OCI-LY3 (cell line): ENCODE data around the gene WDFY4.

Source experiments
- CTCF ChIP-seq: fragments of 200-600, 300-600 bp; sonication (generic); IDR thresholded peaks from 2 replicates; pipeline ENCODE4 v1.5.1; 2014; ENCODE audit warnings: antibody characterized with exemption, low read length, low read depth
- EZH2phosphoT487 ChIP-seq: fragments of 200-600 bp; shearing (Covaris generic); IDR thresholded peaks from 2 replicates; pipeline ENCODE4 v1.6.1; 2018; ENCODE audit warnings: antibody characterized with exemption, mixed run types, low read depth

DNA sequence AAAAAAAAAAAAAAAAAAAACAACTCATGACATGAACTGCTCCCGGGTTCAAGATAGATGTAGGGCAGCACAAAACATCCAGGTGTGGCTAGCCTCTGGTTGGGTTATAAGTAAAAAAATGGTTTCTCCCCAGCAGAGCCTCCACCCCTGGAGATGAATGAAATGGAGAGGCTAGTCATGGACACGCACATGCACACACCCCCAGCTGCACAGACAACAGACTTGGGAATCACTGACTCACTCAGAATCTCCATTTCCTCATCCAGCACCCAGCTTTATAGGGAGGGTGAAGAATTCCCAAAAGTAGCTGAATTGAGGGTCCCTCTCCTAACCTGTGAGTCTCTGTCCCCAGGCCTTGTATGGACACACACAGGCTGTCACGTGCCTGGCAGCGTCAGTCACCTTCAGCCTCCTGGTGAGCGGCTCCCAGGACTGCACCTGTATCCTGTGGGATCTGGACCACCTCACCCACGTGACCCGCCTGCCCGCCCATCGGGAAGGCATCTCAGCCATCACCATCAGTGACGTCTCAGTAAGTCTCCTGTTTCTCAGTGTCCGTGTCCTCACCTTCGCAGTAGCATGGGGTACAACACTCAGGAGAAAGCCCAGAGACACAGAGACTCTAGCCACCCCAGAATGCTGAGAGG lies 290.0 kb downstream of the WDFY4 start:
- TF ChIP-seq CTCF (no peak), EZH2phosphoT487 (no peak)
